Measurements from ENCODE around the gene ZSWIM7.
A peak's percentile ranks its signal among the peaks of the same experiment; 100 is the strongest.

Gene ZSWIM7, protein sequence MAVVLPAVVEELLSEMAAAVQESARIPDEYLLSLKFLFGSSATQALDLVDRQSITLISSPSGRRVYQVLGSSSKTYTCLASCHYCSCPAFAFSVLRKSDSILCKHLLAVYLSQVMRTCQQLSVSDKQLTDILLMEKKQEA

GRCh38 chr17:15999141-15999973 lies at the start of gene ZSWIM7, which contains the start of gene TTC19:
Gene ZSWIM7, minus strand, starts transcription at chr17:15999704. Its CDS starts 110 bp downstream, at chr17:15999594.
Gene TTC19, plus strand, starts transcription at chr17:15999824. Its CDS starts 25 bp downstream, at chr17:15999849.
- DNase-seq (ENCODE audit: low read depth in 1 of 2, low spot score in 1 of 2), result peak; percentile 88 to 91

- DNase-seq (ENCODE audit: low read depth in 1 of 2, low spot score in 1 of 2), result no peak
Measured at GRCh38 chr17:16048811-16049449, 49.4 kb upstream of the ZSWIM7 start.

- no peak for DNase-seq (ENCODE audit: low read depth in 1 of 2, low spot score in 1 of 2)
Measured at GRCh38 chr17:16046966-16047365, 47.5 kb upstream of the ZSWIM7 start.

DNA sequence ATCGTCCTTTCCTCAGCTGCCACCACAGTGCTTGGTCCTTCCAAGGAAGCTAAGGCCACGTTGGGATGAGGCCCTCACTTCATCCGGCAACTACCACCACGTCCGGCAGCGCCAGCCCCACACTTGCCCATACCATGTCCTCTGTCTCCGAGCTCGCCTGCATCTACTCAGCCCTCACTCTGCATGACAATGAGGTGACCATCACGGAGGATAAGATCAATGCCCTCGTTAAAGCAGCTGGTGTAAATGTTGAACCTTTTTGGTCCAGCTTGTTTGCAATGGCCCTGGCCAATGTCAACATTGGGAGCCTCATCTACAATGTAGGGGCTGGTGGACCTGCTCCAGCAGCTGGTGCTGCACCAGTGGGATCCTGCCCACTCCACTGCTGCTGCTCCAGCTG lies 45.0 kb upstream of the ZSWIM7 start:
- no peak for DNase-seq (ENCODE audit: low read depth in 1 of 2, low spot score in 1 of 2)

DNA sequence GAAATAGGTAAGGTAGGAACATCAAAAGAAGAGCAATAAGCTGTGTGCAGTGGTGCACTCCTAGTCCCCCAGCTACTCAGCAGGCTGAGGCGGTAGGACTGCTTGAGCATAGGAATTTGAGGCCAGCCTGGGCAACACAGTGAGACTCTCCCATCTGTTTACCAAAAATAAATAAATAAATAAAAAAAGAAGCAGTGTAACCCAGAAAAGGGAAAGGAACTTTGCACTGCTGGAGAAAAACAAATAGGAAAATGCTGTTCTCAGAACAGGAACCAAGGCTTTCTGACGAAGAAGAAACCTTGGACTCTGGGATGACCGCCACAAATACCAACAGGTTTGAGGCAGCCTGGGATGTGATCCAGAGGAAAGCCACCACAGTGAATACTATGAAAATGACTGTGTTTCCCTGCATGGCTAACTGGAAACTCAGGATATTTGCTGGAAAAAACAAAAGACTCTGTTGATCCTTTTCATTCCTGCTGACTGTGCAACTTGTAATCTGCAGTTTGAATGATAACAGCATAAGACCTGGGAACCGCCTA lies 41.3 kb upstream of the ZSWIM7 start:
- DNase-seq (ENCODE audit: low read depth in 1 of 2, low spot score in 1 of 2), result no peak

GRCh38 chr17:16037636-16038035 lies 38.1 kb upstream of the ZSWIM7 start:
- DNase-seq (ENCODE audit: low read depth in 1 of 2, low spot score in 1 of 2), result no peak

GRCh38 chr17:16036261-16036660 lies 36.8 kb upstream of the ZSWIM7 start:
- no peak for DNase-seq (ENCODE audit: low read depth in 1 of 2, low spot score in 1 of 2)

- DNase-seq (ENCODE audit: low read depth in 1 of 2, low spot score in 1 of 2), result no peak
Measured at GRCh38 chr17:16033729-16034349, 34.3 kb upstream of the ZSWIM7 start.

GRCh38 chr17:16027708-16028584 lies 28.4 kb upstream of the ZSWIM7 start:
- peak; percentile 18 to 53 for DNase-seq (ENCODE audit: low read depth in 1 of 2, low spot score in 1 of 2)

GRCh38 chr17:16026895-16027294 lies 27.4 kb upstream of the ZSWIM7 start:
- no peak for DNase-seq (ENCODE audit: low read depth in 1 of 2, low spot score in 1 of 2)

DNA sequence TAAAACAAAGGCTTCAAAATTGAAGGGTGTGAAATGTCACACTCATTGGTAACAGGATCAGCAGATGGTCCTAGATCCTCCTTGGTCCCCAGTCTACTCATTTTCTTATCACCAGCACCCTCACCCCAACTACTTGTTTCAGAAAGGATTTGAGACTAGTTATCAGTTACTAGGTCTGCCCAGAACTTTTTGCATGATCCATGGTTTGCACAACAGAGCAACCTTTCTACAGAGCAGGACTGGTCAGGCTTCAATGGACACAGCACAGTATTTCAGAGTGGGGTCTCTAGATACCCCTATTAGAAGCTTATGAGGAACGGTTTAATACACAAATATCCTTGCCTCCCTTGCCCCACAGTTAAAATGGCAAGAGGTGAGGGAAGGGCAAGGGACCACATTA lies 25.7 kb upstream of the ZSWIM7 start:
- no peak for DNase-seq (ENCODE audit: low read depth in 1 of 2, low spot score in 1 of 2)

DNA sequence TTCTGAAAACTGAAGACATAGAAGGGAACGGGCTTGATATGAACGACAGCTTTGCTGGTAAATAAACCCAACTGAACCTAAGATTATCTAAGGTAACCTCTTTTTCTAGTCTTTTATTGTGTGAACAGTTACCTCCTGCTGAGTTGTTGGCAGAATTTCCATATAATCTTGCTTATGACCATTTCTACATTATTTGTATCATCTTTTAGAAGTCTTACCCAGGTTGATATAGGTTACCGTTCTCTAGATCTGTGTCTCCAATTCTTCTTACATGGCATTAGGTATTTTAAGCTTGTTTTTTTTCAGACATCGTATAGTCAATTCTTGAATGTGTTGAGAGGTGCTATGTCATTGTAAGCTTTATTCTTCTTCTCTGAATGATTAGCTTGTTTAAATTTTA lies 24.4 kb upstream of the ZSWIM7 start:
- DNase-seq (ENCODE audit: low read depth in 1 of 2, low spot score in 1 of 2), result no peak

DNA sequence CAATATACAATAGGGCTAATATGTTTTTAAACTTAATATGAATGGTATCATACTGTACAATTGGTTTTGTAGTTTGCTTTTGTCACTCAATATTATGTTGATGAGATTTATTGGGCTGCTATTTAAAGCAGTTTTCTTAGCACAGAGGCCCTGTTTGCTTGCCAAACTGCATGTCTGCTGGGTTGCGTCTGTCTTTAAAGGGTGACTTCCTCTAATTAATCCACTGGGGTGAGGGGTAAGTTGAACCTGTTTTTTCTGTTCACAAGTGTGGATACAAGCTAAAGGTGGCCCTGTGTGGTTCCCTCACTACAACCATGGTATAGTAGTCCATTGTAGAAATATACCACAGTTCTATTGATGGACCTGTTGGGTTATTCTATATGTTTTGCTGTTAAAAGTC lies 19.8 kb upstream of the ZSWIM7 start:
- no peak for DNase-seq (ENCODE audit: low read depth in 1 of 2, low spot score in 1 of 2)

DNA sequence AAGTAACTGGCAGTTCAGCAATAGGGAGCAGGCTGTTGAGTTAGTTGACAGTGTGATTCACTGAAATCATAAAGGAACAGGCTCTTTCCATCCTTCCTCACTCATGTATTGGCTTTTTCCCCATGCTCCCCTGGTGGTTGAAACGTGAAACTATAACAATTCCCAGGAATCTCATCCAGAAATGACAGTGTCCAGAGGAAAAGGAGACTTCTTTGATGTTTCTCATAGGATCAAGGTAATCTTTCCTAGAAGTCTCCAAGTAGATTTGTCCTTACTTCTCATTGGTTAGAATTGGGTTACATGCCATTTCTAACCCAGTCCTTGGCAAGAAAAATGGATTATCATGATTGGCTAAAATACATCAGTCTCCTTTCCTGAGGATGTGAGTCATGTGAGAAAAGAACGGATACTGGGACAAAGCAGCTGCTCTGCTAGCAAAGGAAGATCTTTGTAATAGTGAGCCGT lies 14.5 kb upstream of the ZSWIM7 start:
- no peak for DNase-seq (ENCODE audit: low read depth in 1 of 2, low spot score in 1 of 2)

DNA sequence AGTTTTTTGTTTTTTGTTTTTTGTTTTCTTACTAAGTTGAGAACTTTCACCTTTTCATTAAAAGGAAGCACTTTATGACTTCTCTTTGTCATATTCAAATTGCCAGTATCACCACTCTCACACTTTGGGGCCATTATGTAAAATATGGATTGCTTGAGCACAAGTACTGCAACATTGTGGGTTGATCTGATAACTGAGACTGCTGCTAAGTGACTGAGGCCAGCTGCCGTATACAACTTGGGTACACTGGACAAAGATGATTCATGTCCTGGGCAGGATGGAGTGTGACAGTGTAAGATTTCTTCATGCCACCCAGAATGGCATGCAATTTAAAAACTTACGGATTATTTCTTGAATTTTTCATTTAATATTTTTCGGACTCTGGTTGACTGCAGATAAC lies 7.9 kb upstream of the ZSWIM7 start:
- no peak for DNase-seq (ENCODE audit: low read depth in 1 of 2, low spot score in 1 of 2)

DNA sequence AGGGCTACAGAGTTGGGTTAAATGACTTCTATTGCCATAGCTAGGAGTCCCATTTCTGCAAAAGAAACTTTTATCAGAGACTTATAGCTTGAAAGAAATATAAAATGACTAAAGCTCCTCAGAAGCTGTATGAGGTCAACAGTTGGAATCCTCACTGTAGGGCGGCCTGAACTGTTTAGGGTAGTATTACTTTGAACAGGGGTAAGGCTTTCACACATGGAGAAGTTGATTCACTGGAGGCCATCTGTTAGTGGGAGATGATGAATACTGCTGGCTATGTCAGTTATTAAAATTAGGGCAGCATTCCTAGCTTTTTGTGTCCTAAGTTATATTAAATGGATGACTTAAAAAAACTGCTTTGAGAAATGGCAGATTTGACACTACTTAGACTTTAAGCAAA lies 6.1 kb upstream of the ZSWIM7 start:
- DNase-seq (ENCODE audit: low read depth in 1 of 2, low spot score in 1 of 2), result no peak

DNA sequence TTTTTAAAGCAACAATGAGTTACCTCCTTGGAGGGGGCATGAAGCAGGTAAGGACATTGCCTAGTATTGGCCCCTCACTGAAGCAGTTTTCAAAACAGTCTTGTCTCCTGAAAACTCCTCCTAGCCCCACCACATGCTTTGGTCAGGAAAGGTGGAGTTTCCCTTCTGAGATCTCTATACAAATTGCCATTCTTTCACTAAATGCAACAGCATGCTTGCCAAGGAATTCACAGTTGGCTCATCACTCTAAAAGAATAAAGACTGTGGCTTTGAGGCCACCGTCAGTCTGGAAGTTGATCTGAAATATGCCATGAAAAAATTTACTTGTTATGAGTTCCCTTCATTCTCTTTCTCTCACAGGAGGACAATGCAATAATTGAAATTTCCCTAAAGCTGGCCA lies 4.3 kb upstream of the ZSWIM7 start:
- DNase-seq (ENCODE audit: low read depth in 1 of 2, low spot score in 1 of 2), result no peak

DNA sequence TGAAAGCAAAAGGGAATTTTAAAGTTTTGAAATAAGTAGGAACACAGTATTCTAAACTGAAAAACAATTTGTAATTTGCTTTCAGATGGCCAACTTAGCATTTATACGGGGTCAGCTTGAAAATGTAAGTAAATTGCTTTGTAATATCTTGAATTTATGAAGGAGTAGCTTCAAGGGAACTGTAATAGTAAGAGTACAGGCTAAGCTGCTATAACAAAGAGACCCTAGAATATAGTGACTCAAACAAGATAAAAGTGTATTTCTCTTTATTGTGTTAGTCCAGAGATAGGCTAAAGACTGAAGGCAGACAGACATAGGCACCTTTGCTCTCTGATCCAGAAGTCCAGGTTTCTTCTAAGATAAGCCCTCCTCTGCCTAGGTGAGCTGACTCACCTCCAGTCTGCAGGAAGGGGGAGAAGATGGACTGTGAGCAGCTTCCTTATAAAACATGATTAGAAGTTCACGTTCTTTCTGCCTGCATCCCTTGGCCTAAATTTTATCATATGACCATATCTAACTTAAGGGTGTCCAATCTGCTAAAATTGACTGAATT lies 3.3 kb upstream of the ZSWIM7 start:
- no peak for DNase-seq (ENCODE audit: low read depth in 1 of 2, low spot score in 1 of 2)

DNA sequence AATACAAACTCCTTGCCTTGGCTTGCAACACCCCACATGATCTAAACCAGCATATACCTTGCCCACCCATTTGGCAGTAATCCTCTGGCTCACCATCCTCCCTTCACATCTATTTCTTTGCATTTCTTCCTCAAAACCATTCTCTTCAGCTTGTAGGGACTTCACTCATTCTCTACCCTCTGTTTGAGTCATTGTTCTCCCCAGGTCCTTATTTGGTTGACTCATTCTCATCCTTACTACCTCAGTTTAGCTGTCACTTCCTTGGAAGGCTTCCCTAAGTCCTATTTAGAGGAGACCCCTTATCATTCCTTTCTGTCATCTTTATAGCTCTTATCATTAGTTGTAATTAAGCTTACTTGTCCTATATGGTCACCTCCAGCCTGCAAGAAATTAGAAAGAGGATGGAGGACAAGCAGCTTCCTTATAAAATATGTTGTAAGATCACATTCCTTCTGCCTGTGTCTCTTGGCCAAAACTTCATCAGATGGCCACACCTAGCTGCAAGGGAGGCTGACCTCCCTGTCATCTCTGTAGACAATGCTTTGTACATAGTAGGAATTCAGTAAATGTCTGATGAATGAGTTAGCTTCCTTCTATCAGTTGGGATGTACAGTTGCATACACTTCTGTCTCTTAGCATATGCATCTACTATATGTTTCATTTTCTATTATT lies 1.9 kb upstream of the ZSWIM7 start:
- DNase-seq (ENCODE audit: low read depth in 1 of 2, low spot score in 1 of 2), result no peak
